GM12892 (cell line): ENCODE data around the gene PRSS2.

Experiments
- POLR2A ChIP-seq: IDR thresholded peaks from 2 replicates; pipeline ENCODE4 v1.6.1; 2011; ENCODE audit warnings: low read depth, low read length, control low read depth
- POLR2AphosphoS5 ChIP-seq: IDR thresholded peaks from 2 replicates; pipeline ENCODE4 v1.6.1; 2011; ENCODE audit warnings: low read depth, low read length, control low read depth
- TAF1 ChIP-seq: IDR thresholded peaks from 2 replicates; pipeline ENCODE4 v1.6.1; 2011; ENCODE audit warnings: low read depth, mild to moderate bottlenecking, control low read depth, low read length, borderline replicate concordance

- TF ChIP-seq POLR2A, result no peak
- TF ChIP-seq POLR2AphosphoS5, result no peak
- TF ChIP-seq TAF1, result no peak
Observed at GRCh38 chr7:142722248-142722794, 48.4 kb upstream of the PRSS2 start.
